Liver (tissue), 3 donors: ENCODE results near the gene USP11.

Source experiments
- ATF3 ChIP-seq: IDR thresholded peaks from 2 replicates; pipeline ENCODE4 v1.6.1; 2016; ENCODE audit warnings: antibody characterized with exemption
- CTCF ChIP-seq: fragments of 150-350 bp; IDR thresholded peaks from 2 replicates; pipeline ENCODE4 v1.5.1; 2017; ENCODE audit warnings: improper control_type of control experiment, low read depth, low read length; ENCODE audit not compliant: missing input control
- EGR1 ChIP-seq, 2 donors: IDR thresholded peaks; 2 replicates each; pipeline ENCODE4 v1.6.1; 2016 to 2018; ENCODE audit warnings: antibody characterized with exemption in 2 of 2, low read depth in 2 of 2
- FOXA1 ChIP-seq: IDR thresholded peaks from 2 replicates; pipeline ENCODE4 v1.6.1; 2016; ENCODE audit warnings: antibody characterized with exemption
- JUND ChIP-seq, 2 donors: IDR thresholded peaks; 2 replicates each; pipeline ENCODE4 v1.6.1; 2016; ENCODE audit warnings: antibody characterized with exemption in 2 of 2
- MAX ChIP-seq: IDR thresholded peaks from 2 replicates; pipeline ENCODE4 v1.6.1; 2016; ENCODE audit warnings: antibody characterized with exemption
- NR2F2 ChIP-seq: IDR thresholded peaks from 2 replicates; pipeline ENCODE4 v1.6.1; 2016; ENCODE audit warnings: antibody characterized with exemption
- REST ChIP-seq: IDR thresholded peaks from 2 replicates; pipeline ENCODE4 v1.6.1; 2016; ENCODE audit warnings: antibody characterized with exemption, mild to moderate bottlenecking
- SP1 ChIP-seq: IDR thresholded peaks from 2 replicates; pipeline ENCODE4 v1.6.1; 2018; ENCODE audit warnings: antibody characterized with exemption, mild to moderate bottlenecking
- TAF1 ChIP-seq: conservative IDR thresholded peaks from 2 replicates; pipeline ENCODE4 v1.6.1; 2016; ENCODE audit warnings: antibody characterized with exemption, mild to moderate bottlenecking
- YY1 ChIP-seq: IDR thresholded peaks from 2 replicates; pipeline ENCODE4 v1.6.1; 2016; ENCODE audit warnings: antibody characterized with exemption, mild to moderate bottlenecking
- donor health status: healthy.
- donor health status: healthy.

GRCh38 chrX:47278691-47279090 lies 45.9 kb downstream of the USP11 start:
- TF ChIP-seq SP1 (no peak), CTCF (no peak), EGR1 (IDR thresholded peaks at IDR 0.05; ENCODE audit: low read depth in 2 of 2) (no peak), JUND (IDR thresholded peaks at IDR 0.05) (no peak), NR2F2 (no peak), MAX (no peak), ATF3 (no peak), REST (no peak), FOXA1 (no peak), YY1 (no peak), TAF1 (no peak)
